ENCODE results near the gene PCDHA9. TPM values are rescaled to one million over a fixed set of nuclear protein-coding genes. Genes with fewer than 3 reads are reported as not detected.
A peak's percentile ranks its signal among the peaks of the same experiment; 100 is the strongest.

The PCDHA9 gene
- total and polyA plus RNA-seq, 12 donors = 0.04 to 0.39 (median 0.18) TPM; not detected in 5

- Histone ChIP-seq H3K9me3 (replicated peaks in 1 of 3) (peaks cover 0 to 12% (median 0%) of the 10 kb centered on the region in 3 donors), H3K27ac (no peak within 1 kb of the TSS), H3K4me1 (replicated peaks in 1 of 2) (no peaks in the 10 kb centered on the region), H3K4me3 (peak within 1 kb of the TSS in 1 of 4 donors; percentile 2), H3K36me3 (replicated peaks in 1 of 2) (no peaks in the 10 kb centered on the region), H3K27me3 (peaks cover 6% of the 10 kb centered on the region)
- DNase-seq = no peak
- 16 to 22% (median 22%) methylated on average over 43 to 44 of the region's 44 CpGs; no CpG with 5 or more reads in 1 of the 4 donors for WGBS, 4 donors
- intact Hi-C loops (cut with DNase I) = no loop called here
- TF ChIP-seq CTCF (IDR thresholded peaks at IDR 0.05) (peak in 3 of 6 experiments; percentile 16 to 26 (median 25)), POLR2A (IDR thresholded peaks at IDR 0.05) (no peak)
Measured at GRCh38 chr5:140855772-140856674, 7.8 kb downstream of the PCDHA9 start, which contains the start of gene PCDHA10. TSS of gene PCDHA10 (plus strand) at chr5:140855897. CDS start at chr5:140856049, 152 bp downstream.

- Histone ChIP-seq H3K9me3 (replicated peaks in 1 of 3) (peaks cover 0 to 15% (median 0%) of the 10 kb centered on the region in 3 donors), H3K27ac (no peak overlapping the region), H3K4me3 (no peak overlapping the region), H3K4me1 (replicated peaks in 1 of 2) (no peaks in the 10 kb centered on the region), H3K36me3 (replicated peaks in 1 of 2) (no peaks in the 10 kb centered on the region), H3K27me3 (peaks cover 6% of the 10 kb centered on the region)
- DNase-seq = no peak
- 44 to 63% (median 54%) methylated on average over 57 to 94 of the region's 94 CpGs; no CpG with 5 or more reads in 1 of the 4 donors for WGBS, 4 donors
- intact Hi-C loops (cut with DNase I) = no loop called here
- TF ChIP-seq CTCF (IDR thresholded peaks at IDR 0.05) (no peak), POLR2A (IDR thresholded peaks at IDR 0.05) (no peak)
Measured at GRCh38 chr5:140857177-140857986, 9.2 kb downstream of the PCDHA9 start.

- TF ChIP-seq CTCF (IDR thresholded peaks at IDR 0.05) (no peak), POLR2A (IDR thresholded peaks at IDR 0.05) (no peak)
- peaks cover 8% of the 10 kb centered on the region for H3K27me3 ChIP-seq
- WGBS, 4 donors = 51 to 65% methylated on average over 4 to 22 of the region's 22 CpGs; no CpG with 5 or more reads in 2 of the 4 donors
- intact Hi-C loops (cut with DNase I) = no loop called here
- no peak for DNase-seq
- no peaks in the 10 kb centered on the region for H3K36me3 ChIP-seq (replicated peaks in 1 of 2)
- no peak overlapping the region for H3K4me3 ChIP-seq
- no peak overlapping the region for H3K27ac ChIP-seq
- no peaks in the 10 kb centered on the region for H3K4me1 ChIP-seq (replicated peaks in 1 of 2)
- peaks cover 0 to 15% (median 0%) of the 10 kb centered on the region in 3 donors for H3K9me3 ChIP-seq (replicated peaks in 1 of 3)
Measured at GRCh38 chr5:140857987-140858240, 9.7 kb downstream of the PCDHA9 start.
